Right forelimb (tissue), 1 donor: ENCODE measurements around the gene SORCS2.

Experiments used
- DNase-seq: peaks from one replicate; pipeline ENCODE4 v3.0.0-alpha.2; 2018

The SORCS2 gene

GRCh38 chr4:7725951-7726350, 533.6 kb downstream of the SORCS2 start:
- DNase-seq, result no peak

GRCh38 chr4:7726665-7727413, 534.5 kb downstream of the SORCS2 start:
- DNase-seq, result no peak

GRCh38 chr4:7727749-7728148, 535.4 kb downstream of the SORCS2 start:
- DNase-seq, result no peak

GRCh38 chr4:7731437-7731836, 539.1 kb downstream of the SORCS2 start:
- DNase-seq, result no peak

- DNase-seq, result no peak
Observed at GRCh38 chr4:7732263-7732662, 539.9 kb downstream of the SORCS2 start.

GRCh38 chr4:7733201-7733600, 540.9 kb downstream of the SORCS2 start:
- no peak for DNase-seq

GRCh38 chr4:7733801-7734650, 541.7 kb downstream of the SORCS2 start:
- no peak for DNase-seq

GRCh38 chr4:7734651-7735260, 542.4 kb downstream of the SORCS2 start:
- no peak for DNase-seq

- no peak for DNase-seq
Observed at GRCh38 chr4:7735395-7735794, 543.1 kb downstream of the SORCS2 start.

GRCh38 chr4:7735961-7736360, 543.6 kb downstream of the SORCS2 start:
- no peak for DNase-seq

GRCh38 chr4:7736436-7737267, 544.3 kb downstream of the SORCS2 start:
- DNase-seq, result no peak

GRCh38 chr4:7737268-7737645, 544.9 kb downstream of the SORCS2 start:
- no peak for DNase-seq

GRCh38 chr4:7737752-7738457, 545.6 kb downstream of the SORCS2 start:
- DNase-seq, result no peak

GRCh38 chr4:7738458-7739076, 546.2 kb downstream of the SORCS2 start:
- DNase-seq, result no peak

GRCh38 chr4:7739077-7739917, 547.0 kb downstream of the SORCS2 start:
- no peak for DNase-seq

- DNase-seq, result no peak
Observed at GRCh38 chr4:7739918-7740865, 547.9 kb downstream of the SORCS2 start.

- DNase-seq, result no peak
Observed at GRCh38 chr4:7740866-7741525, 548.7 kb downstream of the SORCS2 start.

GRCh38 chr4:7741946-7742806, 549.8 kb downstream of the SORCS2 start:
- no peak for DNase-seq
